ENCODE measurements around the gene PRAMEF2.

DNA sequence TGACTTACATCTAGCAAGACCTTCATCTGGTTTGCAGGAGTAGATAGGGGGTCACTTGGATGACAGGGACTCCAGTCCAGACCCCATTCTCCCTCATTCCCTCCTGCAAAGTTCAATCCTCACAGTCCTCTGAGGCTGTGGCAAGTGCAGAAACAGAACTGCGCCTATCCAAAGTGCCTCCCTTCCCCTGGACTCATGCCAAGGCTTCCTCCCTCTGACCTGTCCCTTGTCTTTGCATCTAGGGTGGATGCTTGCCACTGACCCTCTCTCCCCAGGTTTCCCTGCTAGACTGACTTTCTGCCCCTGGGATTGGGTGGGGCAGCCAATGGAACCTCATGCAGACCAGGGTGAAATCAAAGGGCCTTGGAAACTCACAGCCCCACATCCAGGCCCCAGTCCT lies 47.0 kb upstream of the PRAMEF2 start:
- no peak for TF ChIP-seq POLR2A (IDR thresholded peaks at IDR 0.05)
- no peak for TF ChIP-seq CTCF (IDR thresholded peaks at IDR 0.05)

Data from ovary (tissue), 3 donors.